Heart right ventricle (tissue), 16 donors: ENCODE results near the gene RNF151. TPM values are rescaled to one million over a fixed set of nuclear protein-coding genes. Genes with fewer than 3 reads are reported as not detected.
"Not testable (repeated sequence)": the region's sequence is repeated elsewhere in the genome, so short reads cannot be mapped to it uniquely, and the experiment has no call there.

Experiments
- ATAC-seq, 8 donors: fragments of 200-7000 bp; cut with Tn5 transposase; one replicate each; pipeline ENCODE4 v1.9.1; 2020; ENCODE audit warnings: mild to moderate bottlenecking in 8 of 8, moderate library complexity in 8 of 8, moderate number of reproducible peaks in 1 of 8
- DNase-seq, 2 donors: peaks; one replicate each; pipeline ENCODE4 v3.0.0-alpha.2; 2020
- H3K27ac ChIP-seq, 10 donors: fragments of 200-600 bp; sonication (generic) in 2 of 10; one replicate each; pipeline versions ENCODE4 v1.5.0 to v1.8.0; 2020 to 2022; ENCODE audit warnings: mild to moderate bottlenecking in 3 of 10
- H3K27me3 ChIP-seq, 7 donors: fragments of 200-600 bp; one replicate each; pipeline ENCODE4 v1.8.0; 2021 to 2022; ENCODE audit warnings: mild to moderate bottlenecking in 2 of 7
- H3K36me3 ChIP-seq, 9 donors: fragments of 200-600 bp; sonication (generic) in 1 of 9; one replicate each; pipeline versions ENCODE4 v1.5.0 to v1.8.0; 2020 to 2022; ENCODE audit warnings: mild to moderate bottlenecking in 2 of 9
- H3K4me1 ChIP-seq, 9 donors: fragments of 200-600 bp; sonication (generic) in 1 of 9; one replicate each; pipeline versions ENCODE4 v1.5.0 to v1.8.0; 2020 to 2022; ENCODE audit warnings: mild to moderate bottlenecking in 4 of 9
- H3K4me3 ChIP-seq, 10 donors: fragments of 200-600 bp; sonication (generic) in 2 of 10; one replicate each; pipeline versions ENCODE4 v1.5.0 to v1.8.0; 2020 to 2022; ENCODE audit warnings: mild to moderate bottlenecking in 7 of 10, moderate library complexity in 2 of 10
- H3K9me3 ChIP-seq, 11 donors: fragments of 200-600 bp in 10 of 11; sonication (generic) in 2 of 11; one replicate each; pipeline versions ENCODE4 v1.5.0 to v1.8.0; 2013 to 2022; ENCODE audit warnings: mild to moderate bottlenecking in 2 of 11, control low read depth in 1 of 11, moderate library complexity in 1 of 11
- CTCF ChIP-seq, 9 donors: fragments of 200-600 bp; sonication (generic) in 2 of 9; IDR thresholded peaks; one replicate each; pipeline versions ENCODE4 v1.5.0 to v1.8.0; 2021 to 2022; ENCODE audit warnings: antibody characterized with exemption in 9 of 9, mild to moderate bottlenecking in 5 of 9, moderate library complexity in 1 of 9
- WGBS, 2 donors: extraction: QIAGEN DNeasy Blood & Tissue Kit; methylation state at CpG; one replicate each; pipeline ENCODE4 v1.1.7; 2013; ENCODE audit warnings: inconsistent platforms in 1 of 2; 5-methylcytosine and 5-hydroxymethylcytosine counted together
- intact Hi-C, 10 donors: fragments of 100-400 bp; cut with DNase I; formaldehyde crosslinking; loops; one replicate each; pipeline versions ENCODE4 v1.11.1 to v1.14.2; 2022
- polyA plus RNA-seq, 2 donors: library from polyadenylated mRNA; stranded (reverse); fragments of 200-250 nt; gene quantifications; one replicate each; pipeline ENCODE4 v1.2.3, GENCODE V29; 2013
- total RNA-seq, 10 donors: library from RNA; stranded (reverse); fragmentation: NEBNext Ultra II Directional in 3 of 10; extraction: Animal tissue kit (Norgen Biotek cat#: 25700) in 3 of 10; gene quantifications; one replicate each; pipeline versions ENCODE4 v1.2.1 to v1.2.4, GENCODE V29; 2021 to 2023
- donor health status: Arrhythmogenic right ventricular cardiomyopathy.
- donor health status: ischemic (EF 13 %, LVEDD 7.1; RV severe dilation, severe dysfunction).
- donor health status: healthy with polysubstance abuse.
- donor health status: DM: no; HTN: yes; CAD: no.
- donor health status: DM: no; HTN: no; CAD: no.
- donor health status: ischemic (EF 25% LVEDD 6.9; RV normal size, moderate dysfunction).
- donor health status: ischemic (EF 25% LVEDD 5.7; RV mildly dilated, moderate dysfunction).
- donor health status: healthy.
- donor health status: DM: yes; HTN: yes; CAD: no.
- donor health status: Ischemic cardiomyopathy.
- donor health status: ischemic (EF 35%, LVEDD 5.7; RV mildly dilated, moderate dysfunction).
- donor health status: nonischemic (EF 11% LVEDD 7.7; RV severe dilation, severe dysfunction).
- donor health status: DM: yes; HTN: yes; CAD: no.
- donor health status: PGD.
- donor health status: ischemic (EF 29% LVEDD 5.4; RV normal size, mild dysfunction).
- donor health status: nonischemic (EF 23%, LVEDD 6.1; RV moderate dilation, normal function).

RNF151 gene
- total and polyA plus RNA-seq, 12 donors = not detected

DNA sequence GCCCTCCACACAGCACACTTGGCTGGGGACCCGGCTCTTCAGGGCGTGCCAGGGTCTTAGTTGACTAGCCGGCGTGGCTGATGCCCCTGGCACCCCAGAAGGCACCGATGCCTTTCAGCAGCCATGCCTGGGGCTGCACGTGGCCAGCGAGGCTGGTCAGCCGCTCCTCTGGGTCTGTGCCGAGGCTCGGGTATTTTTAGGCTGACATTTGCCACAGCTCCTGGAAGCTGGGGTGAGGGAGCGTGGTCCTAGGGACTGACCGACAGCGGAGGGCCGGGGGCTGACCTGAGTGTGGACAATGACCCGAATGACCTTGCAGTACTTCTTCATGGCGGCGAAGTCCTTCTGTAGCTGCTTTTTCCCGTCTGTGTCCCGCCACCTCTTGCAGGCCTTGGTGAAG, 16.1 kb upstream of the RNF151 start:
- ATAC-seq = peak; percentile 32 to 75 (median 68)

GRCh38 chr16:1953734-1954133, 12.9 kb upstream of the RNF151 start:
- ATAC-seq = peak in 6 of 8 donors; percentile 20 to 48 (median 24)
- DNase-seq = no peak
- intact Hi-C loops = no loop called here
- Histone ChIP-seq H3K9me3 (no peaks in the 10 kb centered on the region), H3K36me3 (peaks cover 0 to 5% (median 0%) of the 10 kb centered on the region in 9 donors), H3K4me1 (peaks cover 0 to 37% (median 12%) of the 10 kb centered on the region in 9 donors), H3K4me3 (peak overlapping the region; percentile 23 to 56 (median 46)), H3K27ac (peak overlapping the region; percentile 78 to 98 (median 94)), H3K27me3 (no peaks in the 10 kb centered on the region)
- no peak for TF ChIP-seq CTCF (IDR thresholded peaks at IDR 0.05)
- WGBS, 2 donors = 55 to 67% methylated on average over 22 of the region's 22 CpGs

More for the DNA sequence above, 16.1 kb upstream of the RNF151 start:
- Histone ChIP-seq H3K9me3 (no peaks in the 10 kb centered on the region), H3K27me3 (no peaks in the 10 kb centered on the region), H3K36me3 (peaks cover 0 to 5% (median 0%) of the 10 kb centered on the region in 9 donors), H3K4me3 (no peak overlapping the region), H3K27ac (peak overlapping the region; percentile 36 to 92 (median 78)), H3K4me1 (peaks cover 0 to 36% (median 12%) of the 10 kb centered on the region in 9 donors)
- WGBS, 2 donors = 46 to 62% methylated on average over 19 of the region's 19 CpGs
- TF ChIP-seq CTCF (IDR thresholded peaks at IDR 0.05) = no peak
- intact Hi-C loops = no loop called here
- DNase-seq = peak; percentile 61 to 65

- ATAC-seq, intact Hi-C loops, H3K9me3 ChIP-seq, DNase-seq, H3K27me3 ChIP-seq, H3K4me3 ChIP-seq, H3K27ac ChIP-seq: not testable (repeated sequence)
- peaks cover 6 to 47% (median 24%) of the 10 kb centered on the region in 9 donors for H3K4me1 ChIP-seq
- H3K36me3 ChIP-seq = peaks cover 0 to 25% (median 17%) of the 10 kb centered on the region in 9 donors
- WGBS, 2 donors = 88 to 90% methylated on average over 20 to 21 of the region's 22 CpGs
Measured at GRCh38 chr16:1957434-1958142, 9.1 kb upstream of the RNF151 start.

- intact Hi-C loops, ATAC-seq, DNase-seq, H3K27me3 ChIP-seq, H3K4me3 ChIP-seq, H3K9me3 ChIP-seq, H3K27ac ChIP-seq: not testable (repeated sequence)
- H3K4me1 ChIP-seq = peaks cover 6 to 46% (median 29%) of the 10 kb centered on the region in 9 donors
- H3K36me3 ChIP-seq = peaks cover 0 to 28% (median 22%) of the 10 kb centered on the region in 9 donors
- 67 to 68% methylated on average over 30 of the region's 30 CpGs for WGBS, 2 donors
Measured at GRCh38 chr16:1958143-1958491, 8.5 kb upstream of the RNF151 start.

DNA sequence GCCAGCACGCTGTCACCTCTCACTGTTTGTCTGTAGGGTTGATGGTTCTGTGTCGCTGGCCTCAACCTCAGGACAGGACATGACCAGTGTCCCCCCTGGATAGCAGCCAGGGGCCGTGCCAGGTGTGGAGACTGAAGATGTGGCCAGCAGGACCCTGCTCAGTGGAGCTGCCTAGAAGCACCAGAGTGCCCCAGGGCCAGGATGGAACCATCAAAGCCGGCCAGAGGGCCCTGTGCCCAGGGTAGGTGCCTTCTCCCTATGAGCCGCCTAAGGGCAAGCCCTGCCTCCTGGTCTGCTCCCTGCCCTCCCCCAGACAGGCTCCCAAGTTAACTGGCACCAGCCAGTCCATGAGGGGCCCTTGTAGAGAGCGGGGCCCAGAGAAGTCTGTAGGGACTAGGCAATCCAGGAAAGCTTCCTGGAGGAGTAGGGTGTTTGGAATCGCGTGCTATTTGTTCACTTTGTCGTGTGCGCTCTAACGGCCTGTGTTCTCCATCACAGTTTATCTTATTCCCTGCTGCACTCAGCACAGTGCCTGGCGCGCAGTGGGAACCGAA, 7.9 kb upstream of the RNF151 start:
- Histone ChIP-seq H3K9me3 (no peaks in the 10 kb centered on the region), H3K27ac (peak overlapping the region in 9 of 10 donors; percentile 88 to 98 (median 97)), H3K4me3 (peak overlapping the region in 9 of 10 donors; percentile 63 to 99 (median 96)), H3K4me1 (peaks cover 6 to 48% (median 33%) of the 10 kb centered on the region in 9 donors), H3K27me3 (no peaks in the 10 kb centered on the region), H3K36me3 (peaks cover 0 to 35% (median 29%) of the 10 kb centered on the region in 9 donors)
- 33 to 39% methylated on average over 14 of the region's 14 CpGs for WGBS, 2 donors
- no peak for TF ChIP-seq CTCF (IDR thresholded peaks at IDR 0.05)
- DNase-seq (no peak), ATAC-seq (peak in 3 of 8 donors; percentile 0 to 6 (median 2))
- intact Hi-C loops = no loop called here
